Right lung (tissue), 5 donors: Measurements from ENCODE around the gene NTRK3. TPM values are rescaled to one million over a fixed set of nuclear protein-coding genes. Genes with fewer than 3 reads are reported as not detected.

Experiments
- DNase-seq, 2 donors: peaks; one replicate each; pipeline ENCODE4 v3.0.0-alpha.2; 2013
- polyA plus RNA-seq, 5 donors: library from polyadenylated mRNA; unstranded; fragments of 120-200 nt; gene quantifications; one replicate each; pipeline versions ENCODE4 v1.2.1 to v1.2.3, GENCODE V29; 2013; ENCODE audit warnings: inconsistent platforms in 1 of 5, low replicate concordance in 1 of 5; ENCODE audit not compliant: insufficient read length in 5 of 5, insufficient read depth in 1 of 5

The NTRK3 gene
- polyA plus RNA-seq, 5 donors: 6.9 to 9.9 (median 7.6) TPM

GRCh38 chr15:87829332-87830050 lies 427.0 kb downstream of the NTRK3 start:
- DNase-seq: no peak

GRCh38 chr15:87828608-87829007 lies 427.9 kb downstream of the NTRK3 start:
- no peak for DNase-seq

- no peak for DNase-seq
Observed at GRCh38 chr15:87827131-87827530, 429.4 kb downstream of the NTRK3 start.

- no peak for DNase-seq
Observed at GRCh38 chr15:87826119-87826747, 430.3 kb downstream of the NTRK3 start.

GRCh38 chr15:87818756-87819155 lies 437.8 kb downstream of the NTRK3 start:
- DNase-seq: no peak

GRCh38 chr15:87817553-87817952 lies 439.0 kb downstream of the NTRK3 start:
- no peak for DNase-seq

GRCh38 chr15:87816811-87817210 lies 439.7 kb downstream of the NTRK3 start:
- no peak for DNase-seq

- DNase-seq: no peak
Observed at GRCh38 chr15:87816016-87816415, 440.5 kb downstream of the NTRK3 start.

Other genes starting within 250 kb of the NTRK3 start
- 10 to 100 TPM; 18.3 to 25.5 (median 24.1) TPM for gene MRPL46, start 210.6 kb upstream of the NTRK3 start, polyA plus RNA-seq
- 10 to 100 TPM; 36.1 to 47.1 (median 40.8) TPM for gene MRPS11, start 211.0 kb upstream of the NTRK3 start, polyA plus RNA-seq